ENCODE measurements around the gene RPE65.

- TF ChIP-seq POLR2AphosphoS5 (IDR thresholded peaks at IDR 0.05; ENCODE audit: borderline replicate concordance, low read depth, low read length), result no peak
- TF ChIP-seq EZH2 (IDR thresholded peaks at IDR 0.05), result no peak
- TF ChIP-seq FOXP2 (optimal IDR thresholded peaks at IDR 0.05; ENCODE audit: control extremely low read depth, extremely low read length, insufficient read depth), result no peak
These were observed 23.3 kb upstream of the RPE65 start for GRCh38 chr1:68473060-68473459.

Data from SK-N-MC (cell line).